ENCODE data around the gene ANK3. TPM values are rescaled to one million over a fixed set of nuclear protein-coding genes. Genes with fewer than 3 reads are reported as not detected.

The ANK3 gene
- polyA plus RNA-seq, 1 donor, result 144 TPM

- DNase-seq (ENCODE audit: low read depth), result no peak
These were observed 290.7 kb downstream of the ANK3 start for GRCh38 chr10:60098677-60099601.

DNA sequence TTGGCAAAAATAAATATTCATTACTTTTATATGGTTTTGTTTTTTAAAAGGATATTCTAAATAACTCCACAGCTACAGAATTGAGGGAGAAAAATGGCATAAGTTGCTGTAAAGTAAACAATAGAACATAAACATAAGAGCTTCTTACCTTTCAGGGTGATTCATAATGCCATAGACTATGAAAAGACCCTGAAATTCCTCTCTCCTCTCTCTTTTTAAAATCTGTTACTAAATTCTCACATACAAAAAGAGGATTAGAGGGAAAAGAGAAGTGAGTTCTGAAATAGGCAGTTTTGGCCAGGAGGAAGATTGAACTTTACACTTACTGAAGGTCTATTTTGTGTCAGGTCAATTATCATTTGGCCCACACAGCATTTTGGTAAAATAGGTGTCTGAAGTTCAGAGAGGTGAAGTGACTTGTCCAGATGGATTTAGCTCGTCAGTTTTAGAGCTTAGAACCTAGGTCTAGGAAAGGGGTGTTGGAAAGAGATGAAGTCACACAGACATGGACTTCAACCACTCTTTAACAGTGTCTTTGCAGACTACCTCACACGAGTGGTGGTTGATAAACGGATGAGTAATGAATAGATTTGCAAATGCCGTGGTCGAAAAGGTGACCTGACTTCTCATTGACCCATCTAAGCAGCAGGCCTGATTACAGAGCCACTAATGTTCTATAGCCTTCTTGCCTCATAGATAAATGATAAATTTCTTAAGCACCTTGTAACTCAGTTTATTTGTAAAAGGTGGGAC lies 292.7 kb downstream of the ANK3 start:
- no peak for DNase-seq (ENCODE audit: low read depth)

DNA sequence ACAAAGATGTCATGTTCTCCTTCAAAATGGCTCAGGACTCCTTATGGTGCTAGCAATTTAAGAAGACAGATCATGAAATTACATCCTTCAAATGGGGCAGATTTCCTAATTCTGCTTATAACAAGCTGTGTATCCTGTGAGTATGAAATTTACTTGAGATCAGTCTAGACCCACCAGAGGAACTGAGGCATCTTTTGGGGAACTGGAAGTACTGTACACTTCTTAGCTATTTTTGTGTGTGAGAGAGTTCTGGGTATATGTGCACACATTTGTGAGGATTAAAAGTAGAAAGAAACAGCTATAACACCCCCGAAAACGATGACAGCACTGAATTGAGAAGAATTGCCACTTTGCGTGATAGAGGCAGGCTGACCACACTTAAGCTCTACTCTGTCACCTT lies 296.4 kb downstream of the ANK3 start:
- DNase-seq (ENCODE audit: low read depth), result no peak

GRCh38 chr10:60086862-60087261 lies 302.8 kb downstream of the ANK3 start:
- DNase-seq (ENCODE audit: low read depth), result no peak

- no peak for DNase-seq (ENCODE audit: low read depth)
These were observed 303.3 kb downstream of the ANK3 start for GRCh38 chr10:60086421-60086820.

GRCh38 chr10:60082744-60083344 lies 306.8 kb downstream of the ANK3 start:
- DNase-seq (ENCODE audit: low read depth), result no peak

DNA sequence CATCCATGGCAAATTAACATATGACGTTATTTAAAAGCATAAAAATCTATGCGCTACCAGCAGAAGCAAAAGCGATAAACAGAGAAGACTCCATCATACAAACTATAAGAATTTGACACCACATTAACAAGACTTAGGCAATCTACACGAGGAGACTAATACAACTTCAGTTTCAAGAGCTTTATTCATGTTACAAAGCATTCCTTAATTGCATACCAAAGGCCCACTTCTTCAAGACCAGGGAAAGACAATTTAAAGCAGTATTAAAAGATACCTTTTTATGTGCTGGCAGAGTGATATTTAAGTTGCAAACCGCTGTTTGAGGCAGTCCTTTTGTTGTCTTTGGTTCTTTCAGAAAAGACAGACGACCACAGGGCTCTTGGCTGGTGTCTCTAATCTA lies 307.3 kb downstream of the ANK3 start:
- DNase-seq (ENCODE audit: low read depth), result no peak

- no peak for DNase-seq (ENCODE audit: low read depth)
These were observed 315.7 kb downstream of the ANK3 start for GRCh38 chr10:60073781-60074656.

GRCh38 chr10:60073397-60073780 lies 316.3 kb downstream of the ANK3 start:
- no peak for DNase-seq (ENCODE audit: low read depth)

DNA sequence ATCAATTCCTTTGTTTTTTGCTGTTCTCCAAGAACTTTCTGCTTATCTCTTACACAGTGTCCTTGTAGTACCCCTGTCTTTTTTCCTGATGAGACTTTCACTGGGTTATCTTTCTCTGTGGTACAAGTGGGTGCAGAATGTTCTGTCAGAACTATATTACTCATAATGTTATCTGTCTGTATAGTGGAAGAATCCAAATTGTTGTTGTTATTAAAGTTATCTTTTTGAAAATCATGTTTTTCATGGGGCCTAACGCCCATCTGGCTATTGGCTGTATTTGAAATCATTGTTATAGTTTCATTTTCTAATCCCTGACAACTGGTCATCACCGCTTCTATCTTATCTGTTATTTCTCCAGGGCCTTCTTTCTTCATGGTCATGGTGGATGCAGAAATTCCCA lies 320.4 kb downstream of the ANK3 start:
- no peak for DNase-seq (ENCODE audit: low read depth)

DNA sequence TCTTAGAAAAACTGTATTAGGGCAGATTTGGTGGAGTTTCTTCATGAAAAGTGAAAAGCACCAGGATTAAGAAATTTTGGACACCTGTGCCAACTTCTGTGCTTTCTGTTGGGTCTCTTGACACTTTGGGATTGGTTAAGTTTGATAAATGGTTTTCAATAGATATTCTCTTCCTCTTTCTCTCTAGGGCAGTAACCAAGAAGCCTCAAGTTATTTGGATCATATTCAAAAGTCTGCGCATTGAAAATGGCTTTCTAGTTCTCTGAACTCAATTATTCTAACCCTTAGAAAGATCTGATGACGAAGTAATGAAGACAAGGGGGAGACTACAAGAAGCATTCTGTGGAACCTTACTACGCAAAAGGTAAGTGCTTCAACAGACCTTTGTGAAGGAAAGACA lies 339.3 kb downstream of the ANK3 start:
- no peak for DNase-seq (ENCODE audit: low read depth)

GRCh38 chr10:60048091-60048501 lies 341.6 kb downstream of the ANK3 start:
- DNase-seq (ENCODE audit: low read depth), result no peak

DNA sequence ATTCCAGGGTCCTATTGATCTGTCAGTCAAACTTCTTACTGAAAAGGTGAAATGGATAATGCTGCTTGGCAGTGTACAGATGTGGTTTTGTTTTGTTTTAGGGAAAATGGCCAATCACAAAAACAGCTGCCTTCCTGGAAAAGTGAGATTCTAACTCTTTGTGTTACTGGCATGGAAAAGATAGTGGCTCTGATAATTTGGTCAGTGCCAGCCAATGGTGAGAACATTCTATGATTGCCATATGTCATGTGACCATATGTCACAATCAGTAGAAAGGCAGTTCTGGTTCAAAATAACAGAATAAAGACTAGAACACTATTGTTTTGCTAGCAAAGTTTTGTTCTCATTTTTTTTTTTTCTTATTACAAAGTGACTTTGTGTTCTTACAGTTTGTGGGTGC lies 344.1 kb downstream of the ANK3 start:
- no peak for DNase-seq (ENCODE audit: low read depth)

DNA sequence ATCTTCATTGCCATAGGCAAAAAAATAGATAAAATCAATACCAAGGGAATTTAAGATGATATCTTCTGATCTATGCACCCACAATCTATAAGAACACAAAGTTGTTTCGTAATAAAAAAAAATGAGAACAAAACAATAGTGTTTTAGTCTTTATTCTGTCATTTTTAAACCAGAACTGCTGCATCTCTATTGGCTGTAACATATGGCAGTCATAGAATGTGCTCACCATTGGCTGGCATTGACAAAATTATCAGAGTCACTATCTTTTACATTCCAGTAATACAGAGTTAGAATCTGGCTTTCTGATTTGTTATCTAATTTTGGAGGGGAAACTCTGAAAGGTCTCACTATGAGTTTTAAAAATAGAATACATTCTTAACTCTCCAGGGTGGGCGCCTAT lies 344.7 kb downstream of the ANK3 start:
- no peak for DNase-seq (ENCODE audit: low read depth)

DNA sequence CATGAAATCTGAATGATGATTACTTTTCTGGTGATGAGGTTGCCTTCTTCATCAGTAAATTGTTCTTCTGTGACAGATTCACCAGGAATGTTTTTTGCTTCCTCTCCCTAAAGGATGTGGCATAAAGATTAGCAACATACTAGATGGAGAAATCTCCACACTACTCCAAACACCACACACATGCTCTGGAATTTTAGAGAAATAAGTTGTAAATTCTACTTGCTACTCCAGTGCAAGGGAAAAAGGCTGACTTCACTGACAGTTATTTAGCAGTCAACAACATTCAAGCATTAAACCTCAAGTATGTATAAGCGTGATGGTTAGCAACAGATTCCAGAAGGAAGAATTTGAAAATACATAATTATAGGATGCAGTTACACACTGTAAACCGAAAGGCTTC lies 345.4 kb downstream of the ANK3 start:
- DNase-seq (ENCODE audit: low read depth), result no peak

GRCh38 chr10:60043561-60044241 lies 346.0 kb downstream of the ANK3 start:
- no peak for DNase-seq (ENCODE audit: low read depth)

DNA sequence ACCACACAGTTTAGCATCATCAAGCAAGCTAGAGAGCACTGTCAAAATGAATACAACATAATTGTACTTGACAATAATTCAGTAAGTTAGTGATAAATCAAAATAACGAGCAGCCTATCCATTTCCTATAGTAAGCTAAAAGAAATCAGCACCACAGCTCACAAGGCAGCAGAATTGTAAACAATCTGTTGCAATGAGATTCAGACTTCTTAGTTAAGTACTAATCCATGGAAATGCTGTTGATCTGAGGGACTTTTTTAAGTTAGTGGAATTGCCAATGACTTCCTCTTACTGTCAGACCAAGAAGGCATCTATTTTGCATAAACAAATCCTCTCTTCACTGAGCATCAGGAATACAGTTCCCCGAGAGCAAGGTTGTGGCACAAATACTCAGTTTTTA lies 346.8 kb downstream of the ANK3 start:
- no peak for DNase-seq (ENCODE audit: low read depth)

- no peak for DNase-seq (ENCODE audit: low read depth)
These were observed 347.4 kb downstream of the ANK3 start for GRCh38 chr10:60042262-60042661.

DNA sequence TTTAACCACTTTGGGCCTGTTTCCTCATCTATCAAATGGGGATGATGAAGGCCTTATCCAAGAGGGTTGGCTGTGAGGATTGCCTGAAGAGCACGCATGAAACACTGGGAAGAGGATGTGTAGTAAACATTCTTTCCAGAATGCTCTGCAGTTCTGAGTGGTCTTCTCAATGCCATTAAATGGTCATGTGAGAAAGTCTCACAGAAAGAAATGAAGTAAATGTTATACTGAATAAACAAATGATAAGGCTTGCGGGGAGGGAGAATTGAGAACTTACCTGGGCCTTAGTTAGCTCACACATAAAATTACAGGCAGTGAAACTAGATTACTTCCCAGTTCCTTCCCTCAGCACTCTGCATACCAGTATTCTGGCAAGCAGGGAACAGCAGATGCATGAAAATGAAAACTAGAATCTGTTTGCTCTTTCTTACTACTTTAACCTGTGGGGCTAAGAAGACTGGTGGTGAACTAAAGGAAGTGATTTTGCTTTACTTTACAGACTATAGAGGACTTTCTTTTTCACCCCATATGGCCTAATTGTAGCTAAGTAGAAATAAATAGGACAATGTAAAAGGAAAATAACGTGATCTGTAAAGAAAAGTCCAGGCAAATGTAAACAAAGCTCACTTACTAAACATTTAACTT lies 348.1 kb downstream of the ANK3 start:
- DNase-seq (ENCODE audit: low read depth), result no peak

- DNase-seq (ENCODE audit: low read depth), result no peak
These were observed 349.5 kb downstream of the ANK3 start for GRCh38 chr10:60040014-60040662.
